Retinal pigment epithelial cell (primary cell): ENCODE data around the gene MLLT10.

Experiments used
- DNase-seq: peaks from one replicate; pipeline ENCODE4 v3.0.0-alpha.2; 2010; ENCODE audit warnings: low read depth
- H3K4me3 ChIP-seq: 2 replicates; pipeline ENCODE4 v1.5.1; 2011; ENCODE audit warnings: mild to moderate bottlenecking, low read length, control low read depth, moderate library complexity
- TF ChIP-seq, protein P1 (sequence below): conservative IDR thresholded peaks from 2 replicates; pipeline ENCODE4 v1.5.1; 2011; ENCODE audit warnings: low read depth, low read length, control low read depth, inconsistent platforms

MLLT10 gene

GRCh38 chr10:21694631-21695030 is 160.6 kb downstream of the MLLT10 start:
- no peak for DNase-seq
- TF ChIP-seq, protein P1, sequence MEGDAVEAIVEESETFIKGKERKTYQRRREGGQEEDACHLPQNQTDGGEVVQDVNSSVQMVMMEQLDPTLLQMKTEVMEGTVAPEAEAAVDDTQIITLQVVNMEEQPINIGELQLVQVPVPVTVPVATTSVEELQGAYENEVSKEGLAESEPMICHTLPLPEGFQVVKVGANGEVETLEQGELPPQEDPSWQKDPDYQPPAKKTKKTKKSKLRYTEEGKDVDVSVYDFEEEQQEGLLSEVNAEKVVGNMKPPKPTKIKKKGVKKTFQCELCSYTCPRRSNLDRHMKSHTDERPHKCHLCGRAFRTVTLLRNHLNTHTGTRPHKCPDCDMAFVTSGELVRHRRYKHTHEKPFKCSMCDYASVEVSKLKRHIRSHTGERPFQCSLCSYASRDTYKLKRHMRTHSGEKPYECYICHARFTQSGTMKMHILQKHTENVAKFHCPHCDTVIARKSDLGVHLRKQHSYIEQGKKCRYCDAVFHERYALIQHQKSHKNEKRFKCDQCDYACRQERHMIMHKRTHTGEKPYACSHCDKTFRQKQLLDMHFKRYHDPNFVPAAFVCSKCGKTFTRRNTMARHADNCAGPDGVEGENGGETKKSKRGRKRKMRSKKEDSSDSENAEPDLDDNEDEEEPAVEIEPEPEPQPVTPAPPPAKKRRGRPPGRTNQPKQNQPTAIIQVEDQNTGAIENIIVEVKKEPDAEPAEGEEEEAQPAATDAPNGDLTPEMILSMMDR: no peak
- no peak overlapping the region for H3K4me3 ChIP-seq

- TF ChIP-seq, protein P1: no peak
- DNase-seq: no peak
- H3K4me3 ChIP-seq: no peak overlapping the region
Observed at GRCh38 chr10:21696302-21696701, 162.3 kb downstream of the MLLT10 start.

GRCh38 chr10:21699575-21699974 is 165.5 kb downstream of the MLLT10 start:
- DNase-seq: no peak
- TF ChIP-seq, protein P1: no peak
- H3K4me3 ChIP-seq: no peak overlapping the region

GRCh38 chr10:21700474-21700873 is 166.4 kb downstream of the MLLT10 start:
- TF ChIP-seq, protein P1: no peak
- no peak overlapping the region for H3K4me3 ChIP-seq
- DNase-seq: no peak

- TF ChIP-seq, protein P1: no peak
- no peak for DNase-seq
- no peak overlapping the region for H3K4me3 ChIP-seq
Observed at GRCh38 chr10:21702633-21703111, 168.6 kb downstream of the MLLT10 start.

DNA sequence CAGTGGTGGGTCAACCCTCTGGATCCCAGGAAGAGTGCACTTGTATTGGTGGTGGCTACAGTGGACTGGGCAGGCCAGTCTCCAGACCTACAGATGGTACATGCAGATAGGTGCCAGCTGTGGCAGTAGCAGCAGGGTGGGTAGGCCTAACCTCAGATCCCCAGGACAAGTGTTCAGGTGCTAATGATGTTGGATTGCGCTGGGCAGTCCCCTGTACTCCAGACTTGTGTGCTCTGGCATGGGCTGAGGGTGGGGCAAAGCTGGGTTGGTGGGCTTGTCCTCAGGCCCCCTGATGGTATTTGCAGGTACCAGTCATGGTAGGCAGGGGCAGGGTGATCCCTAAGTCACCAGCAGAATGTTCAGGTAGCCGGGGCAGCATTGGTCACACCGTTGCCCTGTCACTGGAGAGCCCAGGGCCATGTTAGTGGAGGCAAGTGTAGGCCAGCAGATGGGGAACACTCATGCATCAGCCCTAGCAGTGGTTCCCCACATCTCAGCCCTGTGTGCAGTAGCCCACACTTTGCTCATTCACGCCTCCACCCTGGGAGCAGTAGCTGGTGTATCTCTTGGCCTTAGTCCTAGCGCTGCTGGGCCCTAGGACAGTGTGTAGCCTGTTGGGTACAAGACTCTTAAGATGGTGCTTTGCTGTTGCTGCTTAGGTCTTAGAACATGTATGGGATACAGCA is 171.3 kb downstream of the MLLT10 start:
- no peak for DNase-seq
- H3K4me3 ChIP-seq: no peak overlapping the region
- TF ChIP-seq, protein P1: no peak

DNA sequence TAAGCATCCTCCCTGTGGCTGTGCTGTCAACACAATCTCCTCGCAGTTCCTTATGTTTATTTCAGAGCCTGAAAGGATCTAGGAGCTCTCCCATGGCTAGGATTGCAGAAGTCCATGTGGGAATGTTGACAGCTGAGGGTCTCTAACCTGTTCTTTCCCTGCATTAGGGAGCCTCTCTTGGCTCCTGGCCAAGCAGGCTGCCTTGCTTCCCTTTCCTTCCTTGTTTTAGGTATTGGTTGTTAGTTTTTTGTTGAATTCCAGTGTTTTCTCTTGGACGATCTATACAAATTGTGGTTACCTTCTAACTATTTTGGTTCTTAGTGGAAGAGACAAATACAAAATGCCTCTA is 171.8 kb downstream of the MLLT10 start:
- TF ChIP-seq, protein P1: no peak
- no peak overlapping the region for H3K4me3 ChIP-seq
- DNase-seq: no peak
